Limb (tissue), 2 donors: ENCODE measurements around the gene CELF4.

Experiments used
- DNase-seq, 2 donors: peaks; one replicate each; pipeline ENCODE4 v3.0.0-alpha.2; 2016; ENCODE audit errors: extremely low spot score in 2 of 2

Gene CELF4

DNA sequence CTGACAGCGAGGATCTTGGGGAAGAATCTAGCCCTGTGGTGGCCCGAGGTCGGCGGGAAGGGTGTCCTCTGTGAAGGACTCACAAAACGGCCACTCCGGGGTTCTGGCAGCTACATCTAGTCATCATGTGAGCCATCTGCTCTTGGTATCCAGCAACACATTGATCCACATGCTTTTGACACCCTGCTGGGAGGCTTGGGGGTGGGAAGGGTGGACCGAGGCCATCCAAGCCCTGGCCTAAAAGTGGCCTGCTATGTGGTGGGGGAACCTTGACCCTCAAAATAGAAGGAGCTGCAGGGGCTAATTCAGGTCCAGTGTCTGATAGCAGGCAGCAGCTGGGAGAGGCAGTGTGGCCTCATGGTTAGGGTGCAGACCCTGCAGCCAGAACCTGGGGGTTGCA lies 145.7 kb downstream of the CELF4 start:
- DNase-seq: no peak

DNA sequence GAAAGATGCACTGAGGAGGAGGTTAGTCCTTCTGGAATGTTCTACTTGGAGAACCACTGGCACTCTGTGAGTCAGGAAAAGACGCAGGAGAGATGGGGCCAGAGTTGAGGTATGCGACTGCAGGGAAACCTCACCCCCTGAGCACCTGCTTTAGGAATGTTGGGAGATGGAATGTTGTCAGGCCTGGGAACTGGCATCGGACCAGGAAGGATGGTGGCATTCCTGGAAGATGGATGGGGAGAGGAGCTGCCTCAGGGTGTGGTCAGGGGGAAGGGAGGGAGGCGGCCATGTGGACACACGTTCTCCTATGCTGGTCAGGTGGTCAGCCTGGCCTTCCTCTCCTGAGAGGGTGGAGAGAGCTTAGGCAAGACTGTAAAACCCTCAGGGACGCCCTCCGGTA lies 146.3 kb downstream of the CELF4 start:
- DNase-seq: no peak

DNA sequence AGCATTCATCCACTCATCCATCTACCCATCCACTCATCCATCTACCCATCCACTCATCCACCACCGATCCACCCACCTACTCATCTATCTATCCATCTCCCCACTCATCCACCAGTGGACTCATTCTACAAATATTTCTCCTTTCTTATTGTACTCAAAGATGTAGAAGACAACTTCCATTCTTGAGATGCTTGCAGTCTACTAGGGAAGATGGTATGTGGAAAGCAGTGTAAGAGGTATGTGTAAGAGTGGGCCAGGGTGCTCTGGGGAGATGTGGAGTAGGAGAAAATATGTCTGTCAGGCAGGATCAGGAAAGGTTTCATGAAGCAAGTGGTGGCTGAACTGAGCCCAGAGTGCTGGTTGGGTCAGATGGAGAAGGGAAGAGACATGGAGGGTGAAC lies 150.8 kb downstream of the CELF4 start:
- DNase-seq: no peak

DNA sequence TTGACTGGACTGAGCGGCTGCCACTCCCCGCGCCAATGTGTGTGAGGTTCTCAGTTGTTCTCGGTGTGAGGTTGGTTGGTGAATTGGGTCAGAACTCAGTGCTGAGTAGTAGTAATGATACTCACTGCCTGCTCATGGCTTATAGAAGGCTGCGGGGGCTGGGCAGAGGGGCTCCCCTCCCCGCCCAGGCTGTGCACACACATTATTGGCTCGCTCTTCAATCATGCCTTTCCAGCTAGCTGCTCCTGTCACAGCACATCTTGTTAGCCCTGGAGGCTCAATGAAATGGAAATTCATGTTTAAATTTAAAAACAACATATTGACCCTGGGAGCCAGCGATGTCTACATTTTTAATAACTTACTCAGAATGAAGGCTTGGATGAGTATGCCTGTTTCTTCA lies 152.8 kb downstream of the CELF4 start:
- DNase-seq: no peak

DNA sequence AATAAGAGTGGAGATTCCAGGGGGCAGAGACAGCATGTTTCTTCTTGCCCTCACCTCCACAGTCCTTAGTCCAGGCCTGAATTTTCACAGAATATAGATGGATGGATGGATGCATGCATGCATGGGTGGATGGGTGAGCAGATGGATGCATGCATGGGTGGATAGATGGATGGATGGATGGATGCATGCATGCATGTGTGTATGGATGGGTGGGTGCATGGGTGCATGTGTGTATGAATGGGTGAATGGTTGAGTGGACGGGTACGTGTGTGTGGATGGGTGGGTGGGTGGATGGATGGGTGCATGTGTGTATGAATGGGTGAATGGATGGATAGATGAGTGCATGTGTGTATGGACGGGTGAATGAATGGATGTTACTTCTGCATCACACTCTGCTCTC lies 153.3 kb downstream of the CELF4 start:
- DNase-seq: no peak

DNA sequence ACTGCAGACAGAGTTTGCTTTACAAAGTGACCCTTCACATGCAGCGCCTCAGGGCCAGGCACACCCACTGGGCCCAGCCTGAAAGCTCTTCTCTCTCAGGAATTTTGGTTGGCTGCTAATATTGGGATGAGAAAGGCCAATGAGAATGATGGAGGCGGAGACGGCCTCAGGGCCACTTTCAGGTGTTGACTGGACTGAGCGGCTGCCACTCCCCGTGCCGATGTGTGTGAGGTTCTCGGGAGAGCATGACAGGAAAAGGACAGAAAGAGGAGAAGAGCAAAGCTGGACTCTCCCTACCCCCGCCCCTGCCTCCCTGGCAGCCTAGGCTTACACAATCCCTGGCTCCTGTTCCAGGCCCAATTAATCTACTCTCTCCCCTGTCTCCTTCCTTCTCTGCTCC lies 155.7 kb downstream of the CELF4 start:
- no peak for DNase-seq

- no peak for DNase-seq
Observed at GRCh38 chr18:37408676-37409265, 156.8 kb downstream of the CELF4 start.

- no peak for DNase-seq
Observed at GRCh38 chr18:37407571-37407970, 158.0 kb downstream of the CELF4 start.

GRCh38 chr18:37405772-37406171 lies 159.8 kb downstream of the CELF4 start:
- DNase-seq: no peak

GRCh38 chr18:37405229-37405628 lies 160.4 kb downstream of the CELF4 start:
- no peak for DNase-seq

DNA sequence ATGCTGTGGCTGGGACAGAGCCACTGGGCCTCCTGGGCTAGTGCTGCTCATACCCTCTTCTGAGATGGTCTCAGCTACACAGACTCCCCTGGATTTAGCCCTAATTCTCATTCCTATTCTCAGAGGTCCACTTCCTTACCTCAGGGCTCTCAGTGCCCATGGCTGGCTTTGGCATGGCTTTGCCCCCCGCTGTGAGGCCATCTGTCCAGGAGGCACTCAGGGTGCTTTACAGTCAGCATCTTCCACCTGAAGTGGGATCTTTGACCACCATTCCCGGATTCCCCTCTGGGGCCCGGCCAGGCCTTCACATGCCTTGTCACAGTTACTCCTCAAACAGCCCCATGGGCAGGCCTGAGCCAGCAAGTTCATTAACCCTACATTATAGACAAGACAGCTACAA lies 161.8 kb downstream of the CELF4 start:
- no peak for DNase-seq

DNA sequence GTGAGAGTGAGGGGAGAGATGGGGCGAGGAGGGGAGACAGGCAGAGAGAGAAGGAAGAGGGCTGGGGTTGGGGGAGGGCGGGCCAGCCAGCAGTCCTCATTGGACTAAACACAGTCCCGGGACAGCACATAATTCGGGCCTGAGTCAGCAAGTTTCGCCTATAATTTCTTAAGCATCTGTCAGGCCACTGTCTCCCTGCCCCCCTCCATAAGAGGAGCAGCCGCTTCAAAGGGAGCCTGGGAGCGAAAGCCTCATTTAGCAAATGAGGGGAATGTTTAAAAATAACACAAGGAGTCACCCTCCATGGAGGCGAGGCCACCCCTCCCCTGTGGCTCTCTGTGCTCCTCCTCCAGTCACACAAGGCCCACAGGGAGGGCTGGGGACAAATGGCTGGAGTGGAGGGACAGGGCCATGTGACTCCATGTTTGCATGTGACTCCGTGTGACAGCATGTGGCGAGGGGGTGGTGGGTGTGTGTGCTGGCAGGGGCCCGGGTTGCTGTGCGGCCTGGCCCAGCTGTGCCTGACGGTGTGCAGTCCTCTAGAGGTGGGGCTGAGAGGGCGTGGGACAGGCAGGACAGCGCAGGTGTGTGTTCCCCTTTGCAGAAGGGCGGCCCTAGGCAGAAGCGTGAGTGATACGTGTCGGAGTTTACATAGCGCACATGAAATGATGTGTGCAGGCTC lies 162.4 kb downstream of the CELF4 start:
- DNase-seq: peak; percentile 51 to 64

DNA sequence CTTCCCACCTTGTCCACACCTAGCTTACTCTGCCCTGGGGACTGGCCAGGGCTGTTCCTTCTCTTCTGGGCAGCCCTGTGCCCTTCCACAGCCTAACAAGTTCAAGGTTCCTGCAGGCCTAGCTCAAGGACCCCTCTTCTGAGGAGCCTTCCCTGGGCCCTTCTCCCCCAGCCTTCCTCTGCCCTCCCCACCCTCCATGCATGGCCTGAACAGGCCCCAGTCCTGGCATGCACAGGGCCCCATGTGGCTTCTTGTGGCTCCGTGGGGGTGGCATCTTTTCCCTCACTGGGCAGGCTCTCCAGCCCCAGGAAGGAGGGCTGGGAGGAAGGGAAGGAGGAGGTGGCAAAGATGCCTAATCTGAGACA lies 162.9 kb downstream of the CELF4 start:
- DNase-seq: no peak

DNA sequence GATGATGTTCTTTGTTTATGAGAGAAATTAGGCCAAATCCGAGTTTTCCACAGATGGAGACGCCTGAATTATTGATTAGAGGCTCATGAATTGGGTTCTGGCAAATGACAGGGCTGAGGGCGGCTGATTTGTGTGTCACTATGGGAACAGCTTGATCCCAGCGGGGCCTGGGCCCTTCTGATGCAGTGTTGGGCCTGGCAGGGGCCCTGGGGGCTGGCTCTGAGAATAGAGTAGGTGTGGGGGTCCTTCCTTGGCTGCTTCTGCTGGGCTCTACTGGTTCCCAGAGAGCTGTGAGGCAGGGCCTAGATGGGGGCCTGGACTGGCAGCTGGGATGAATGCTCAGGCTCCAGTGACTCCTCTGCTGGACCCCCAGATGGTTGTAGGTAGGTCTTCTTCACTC lies 164.8 kb downstream of the CELF4 start:
- no peak for DNase-seq

GRCh38 chr18:37398248-37398920 lies 167.2 kb downstream of the CELF4 start:
- DNase-seq: no peak

DNA sequence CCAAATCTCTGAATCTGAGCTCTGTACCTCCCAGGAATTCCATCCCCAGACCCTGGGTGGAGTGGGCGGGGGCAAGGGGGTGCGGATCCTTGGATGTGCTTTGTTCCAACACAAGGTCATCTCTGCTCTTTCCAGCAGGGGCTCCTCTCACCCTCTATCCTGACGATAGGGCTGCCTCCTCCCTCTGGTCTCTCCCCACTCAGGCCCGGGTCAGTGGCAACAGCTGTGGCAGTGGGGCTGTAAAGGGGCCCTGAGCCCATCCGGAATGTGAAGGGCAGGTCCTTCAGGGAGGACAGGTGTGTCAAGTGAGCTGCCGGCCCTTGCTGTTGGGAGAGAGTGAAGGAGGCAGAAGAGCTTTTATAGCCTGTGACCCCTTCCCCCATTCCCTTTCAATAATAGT lies 167.8 kb downstream of the CELF4 start:
- DNase-seq: no peak

DNA sequence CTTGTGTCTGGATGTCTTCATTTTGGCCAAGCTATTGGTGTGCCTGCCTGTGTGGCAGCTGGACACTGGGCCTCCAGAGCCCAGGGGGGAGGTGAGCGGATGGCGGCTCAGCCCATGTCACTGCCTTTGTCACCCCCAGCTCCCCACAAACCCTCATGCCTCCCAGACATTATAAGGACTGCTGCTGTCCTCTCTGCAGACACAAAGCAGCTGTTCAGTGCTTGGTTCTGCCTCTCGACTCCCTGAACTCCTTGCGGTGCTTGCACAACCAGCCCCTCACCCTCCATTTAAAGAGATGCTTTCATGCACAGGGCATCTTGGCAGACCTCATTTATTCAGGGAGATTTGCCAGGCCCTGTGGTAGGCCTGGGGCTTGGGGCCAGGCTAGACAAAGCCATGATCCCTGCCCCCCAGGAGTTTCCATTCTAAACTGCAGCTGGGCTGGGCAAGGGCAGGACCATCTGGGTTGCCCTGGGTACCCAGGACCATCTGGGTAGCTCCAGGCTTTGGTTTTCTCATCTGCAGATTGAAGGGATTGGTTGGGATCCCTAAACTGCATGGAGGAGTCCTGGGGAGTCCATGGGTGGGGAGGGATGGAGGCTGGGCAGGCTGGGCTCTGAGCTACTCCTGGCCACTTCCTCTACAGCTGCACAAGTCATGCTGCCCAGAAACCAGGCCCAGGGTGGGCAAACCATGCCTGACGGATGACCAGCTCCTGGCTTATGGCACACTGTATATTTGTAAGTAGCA lies 168.5 kb downstream of the CELF4 start:
- no peak for DNase-seq

GRCh38 chr18:37395631-37396030 lies 170.0 kb downstream of the CELF4 start:
- DNase-seq: no peak

- no peak for DNase-seq
Observed at GRCh38 chr18:37395138-37395537, 170.5 kb downstream of the CELF4 start.

DNA sequence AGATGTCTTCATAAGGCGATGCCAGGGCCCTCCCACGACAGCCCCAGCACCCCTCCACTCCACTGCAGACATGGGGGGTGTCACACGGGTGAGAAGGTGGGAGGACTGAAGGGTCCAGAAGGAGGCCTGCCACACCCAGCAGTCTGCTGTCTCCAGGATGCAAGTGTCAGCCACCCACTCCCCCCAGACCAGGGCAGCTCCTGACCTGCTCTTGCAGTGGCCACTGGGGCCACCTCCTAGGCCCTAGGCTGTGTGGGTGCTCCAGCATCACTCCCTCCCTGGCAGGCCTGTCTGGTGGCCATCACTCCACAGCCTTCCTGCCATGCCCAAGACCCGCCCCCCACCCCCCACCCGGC lies 171.0 kb downstream of the CELF4 start:
- DNase-seq: no peak

GRCh38 chr18:37393945-37394609 lies 171.5 kb downstream of the CELF4 start:
- DNase-seq: peak; percentile 77 to 83
